ENCODE data around the gene BRWD1.

Gene BRWD1

GRCh38 chr21:39346206-39346605, 32.8 kb upstream of the BRWD1 start:
- peak overlapping the region; percentile 98 for H3K4me3 ChIP-seq (ENCODE audit: low read depth, low read length)
- no peaks in the 10 kb centered on the region for H3K9me3 ChIP-seq (ENCODE audit: control insufficient read depth, insufficient read depth, low read length)
- H3K4me1 ChIP-seq (ENCODE audit: control insufficient read depth, insufficient read depth, low read length): peaks cover 15% of the 10 kb centered on the region
- H3K36me3 ChIP-seq (ENCODE audit: control insufficient read depth, insufficient read depth, low read length): peaks cover 13% of the 10 kb centered on the region
- no peak overlapping the region for H3K9ac ChIP-seq (ENCODE audit: low read depth, low read length)
- H3K27me3 ChIP-seq (ENCODE audit: control insufficient read depth, insufficient read depth, low read length): no peaks in the 10 kb centered on the region

- Histone ChIP-seq H3K4me3 (ENCODE audit: low read depth, low read length) (peak overlapping the region; percentile 30), H3K36me3 (ENCODE audit: control insufficient read depth, insufficient read depth, low read length) (peaks cover 13% of the 10 kb centered on the region), H3K4me1 (ENCODE audit: control insufficient read depth, insufficient read depth, low read length) (peaks cover 15% of the 10 kb centered on the region), H3K27me3 (ENCODE audit: control insufficient read depth, insufficient read depth, low read length) (no peaks in the 10 kb centered on the region), H3K9me3 (ENCODE audit: control insufficient read depth, insufficient read depth, low read length) (no peaks in the 10 kb centered on the region), H3K9ac (ENCODE audit: low read depth, low read length) (no peak overlapping the region)
Observed at GRCh38 chr21:39345440-39345839, 32.0 kb upstream of the BRWD1 start.

DNA sequence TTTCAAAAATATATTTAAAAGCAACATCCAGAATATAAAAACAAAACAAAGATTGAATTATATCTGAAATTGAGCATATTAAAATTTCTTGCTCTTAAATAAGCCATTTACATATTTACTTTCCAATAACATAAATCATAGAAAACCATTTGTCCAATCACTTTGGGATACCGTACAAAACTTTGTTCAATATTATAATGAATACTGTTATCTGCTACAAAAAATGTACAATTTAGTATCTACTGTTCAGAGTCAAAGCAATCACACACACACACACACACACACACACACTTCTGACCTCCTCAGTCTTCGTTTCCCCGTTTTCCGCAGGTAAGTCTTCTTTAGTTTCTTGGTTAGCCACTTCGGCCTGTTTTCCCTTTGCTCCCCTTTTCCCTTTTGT, 31.4 kb upstream of the BRWD1 start:
- peaks cover 13% of the 10 kb centered on the region for H3K36me3 ChIP-seq (ENCODE audit: control insufficient read depth, insufficient read depth, low read length)
- H3K9me3 ChIP-seq (ENCODE audit: control insufficient read depth, insufficient read depth, low read length): no peaks in the 10 kb centered on the region
- no peaks in the 10 kb centered on the region for H3K27me3 ChIP-seq (ENCODE audit: control insufficient read depth, insufficient read depth, low read length)
- peaks cover 15% of the 10 kb centered on the region for H3K4me1 ChIP-seq (ENCODE audit: control insufficient read depth, insufficient read depth, low read length)
- no peak overlapping the region for H3K9ac ChIP-seq (ENCODE audit: low read depth, low read length)
- peak overlapping the region; percentile 8 for H3K4me3 ChIP-seq (ENCODE audit: low read depth, low read length)

DNA sequence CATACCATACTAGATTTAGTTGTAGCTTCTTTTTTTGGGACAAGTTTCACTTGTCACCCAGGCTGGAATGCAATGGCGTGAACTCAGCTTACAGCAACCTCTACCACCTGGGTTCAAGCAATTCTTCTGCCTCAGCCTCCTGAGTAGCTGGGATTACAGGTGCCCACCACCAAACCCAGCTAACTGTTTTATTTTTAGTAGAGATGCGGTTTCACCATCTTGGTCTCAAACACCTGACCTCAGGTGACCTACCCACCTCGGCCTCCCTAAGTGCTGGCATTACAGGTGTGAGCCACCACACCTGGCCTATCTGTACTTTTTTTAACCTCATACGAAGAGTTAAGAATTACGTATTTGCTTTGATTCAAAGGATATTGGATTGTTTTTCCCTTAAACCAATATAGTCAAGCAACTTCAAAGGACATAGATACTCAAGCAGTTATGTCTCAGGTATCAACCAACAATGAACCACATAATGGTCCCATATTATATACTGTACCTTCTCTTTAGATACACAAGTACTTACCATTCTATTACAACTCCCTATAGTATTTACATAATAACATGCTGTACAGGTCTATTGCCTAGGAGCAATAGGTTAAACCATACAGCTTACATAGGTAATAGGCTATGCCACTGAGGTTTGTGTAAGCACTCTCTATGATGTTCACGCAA, 28.0 kb upstream of the BRWD1 start:
- Histone ChIP-seq H3K27me3 (ENCODE audit: control insufficient read depth, insufficient read depth, low read length) (no peaks in the 10 kb centered on the region), H3K4me1 (ENCODE audit: control insufficient read depth, insufficient read depth, low read length) (peaks cover 9% of the 10 kb centered on the region), H3K4me3 (ENCODE audit: low read depth, low read length) (no peak overlapping the region), H3K36me3 (ENCODE audit: control insufficient read depth, insufficient read depth, low read length) (peaks cover 13% of the 10 kb centered on the region), H3K9me3 (ENCODE audit: control insufficient read depth, insufficient read depth, low read length) (no peaks in the 10 kb centered on the region), H3K9ac (ENCODE audit: low read depth, low read length) (no peak overlapping the region)

- H3K4me1 ChIP-seq (ENCODE audit: control insufficient read depth, insufficient read depth, low read length): peaks cover 8% of the 10 kb centered on the region
- no peaks in the 10 kb centered on the region for H3K9me3 ChIP-seq (ENCODE audit: control insufficient read depth, insufficient read depth, low read length)
- peaks cover 13% of the 10 kb centered on the region for H3K36me3 ChIP-seq (ENCODE audit: control insufficient read depth, insufficient read depth, low read length)
- H3K27me3 ChIP-seq (ENCODE audit: control insufficient read depth, insufficient read depth, low read length): no peaks in the 10 kb centered on the region
- H3K4me3 ChIP-seq (ENCODE audit: low read depth, low read length): no peak overlapping the region
- H3K9ac ChIP-seq (ENCODE audit: low read depth, low read length): no peak overlapping the region
Observed at GRCh38 chr21:39340687-39341086, 27.3 kb upstream of the BRWD1 start.

DNA sequence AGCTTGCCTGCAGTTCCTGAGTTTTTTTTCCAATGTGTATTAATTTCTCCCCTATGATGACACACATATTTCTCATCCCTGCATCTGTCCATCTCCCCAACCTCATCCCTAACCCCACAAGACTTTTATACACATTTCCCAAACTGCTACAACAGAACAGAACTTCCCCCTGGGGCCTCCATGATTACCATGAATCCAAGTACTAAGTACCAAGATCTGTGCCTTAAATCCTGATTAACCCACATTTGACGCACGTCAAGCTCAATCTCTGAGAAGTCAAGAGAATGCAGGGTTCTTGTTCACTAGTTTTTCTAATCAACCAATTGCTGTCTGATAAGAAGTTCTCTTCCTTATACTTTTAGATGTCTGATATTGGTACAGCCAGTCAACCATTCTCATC, 25.8 kb upstream of the BRWD1 start:
- H3K36me3 ChIP-seq (ENCODE audit: control insufficient read depth, insufficient read depth, low read length): peaks cover 6% of the 10 kb centered on the region
- no peak overlapping the region for H3K9ac ChIP-seq (ENCODE audit: low read depth, low read length)
- no peaks in the 10 kb centered on the region for H3K9me3 ChIP-seq (ENCODE audit: control insufficient read depth, insufficient read depth, low read length)
- no peaks in the 10 kb centered on the region for H3K27me3 ChIP-seq (ENCODE audit: control insufficient read depth, insufficient read depth, low read length)
- peaks cover 4% of the 10 kb centered on the region for H3K4me1 ChIP-seq (ENCODE audit: control insufficient read depth, insufficient read depth, low read length)
- H3K4me3 ChIP-seq (ENCODE audit: low read depth, low read length): no peak overlapping the region

- no peaks in the 10 kb centered on the region for H3K36me3 ChIP-seq (ENCODE audit: control insufficient read depth, insufficient read depth, low read length)
- peaks cover 3% of the 10 kb centered on the region for H3K4me1 ChIP-seq (ENCODE audit: control insufficient read depth, insufficient read depth, low read length)
- no peaks in the 10 kb centered on the region for H3K27me3 ChIP-seq (ENCODE audit: control insufficient read depth, insufficient read depth, low read length)
- no peak overlapping the region for H3K4me3 ChIP-seq (ENCODE audit: low read depth, low read length)
- no peaks in the 10 kb centered on the region for H3K9me3 ChIP-seq (ENCODE audit: control insufficient read depth, insufficient read depth, low read length)
- no peak overlapping the region for H3K9ac ChIP-seq (ENCODE audit: low read depth, low read length)
Observed at GRCh38 chr21:39336457-39337008, 23.1 kb upstream of the BRWD1 start.

GRCh38 chr21:39334611-39335010, 21.2 kb upstream of the BRWD1 start:
- Histone ChIP-seq H3K27me3 (ENCODE audit: control insufficient read depth, insufficient read depth, low read length) (no peaks in the 10 kb centered on the region), H3K4me1 (ENCODE audit: control insufficient read depth, insufficient read depth, low read length) (peaks cover 3% of the 10 kb centered on the region), H3K36me3 (ENCODE audit: control insufficient read depth, insufficient read depth, low read length) (no peaks in the 10 kb centered on the region), H3K4me3 (ENCODE audit: low read depth, low read length) (no peak overlapping the region), H3K9me3 (ENCODE audit: control insufficient read depth, insufficient read depth, low read length) (no peaks in the 10 kb centered on the region), H3K9ac (ENCODE audit: low read depth, low read length) (no peak overlapping the region)

GRCh38 chr21:39332175-39332574, 18.7 kb upstream of the BRWD1 start:
- Histone ChIP-seq H3K27me3 (ENCODE audit: control insufficient read depth, insufficient read depth, low read length) (no peaks in the 10 kb centered on the region), H3K4me1 (ENCODE audit: control insufficient read depth, insufficient read depth, low read length) (peaks cover 3% of the 10 kb centered on the region), H3K9me3 (ENCODE audit: control insufficient read depth, insufficient read depth, low read length) (no peaks in the 10 kb centered on the region), H3K36me3 (ENCODE audit: control insufficient read depth, insufficient read depth, low read length) (no peaks in the 10 kb centered on the region), H3K4me3 (ENCODE audit: low read depth, low read length) (no peak overlapping the region), H3K9ac (ENCODE audit: low read depth, low read length) (no peak overlapping the region)

DNA sequence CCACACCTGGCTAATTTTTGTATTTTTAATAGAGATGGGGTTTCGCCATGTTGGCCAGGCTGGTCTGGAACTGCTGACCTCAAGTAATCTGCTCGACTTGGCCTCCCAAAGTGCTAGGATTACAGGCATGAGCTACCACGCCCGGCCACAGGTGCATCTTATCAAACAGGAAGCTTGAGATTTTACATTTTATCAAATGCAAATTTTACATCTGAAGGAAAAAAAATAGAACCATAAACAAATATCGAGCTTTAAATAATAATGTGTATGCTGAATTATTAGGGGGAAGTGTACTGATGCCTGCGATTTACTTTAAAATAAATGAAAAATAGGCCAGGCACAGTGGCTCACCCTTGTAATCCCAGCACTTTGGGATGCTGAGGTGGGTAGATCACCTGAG, 16.6 kb upstream of the BRWD1 start:
- no peaks in the 10 kb centered on the region for H3K9me3 ChIP-seq (ENCODE audit: control insufficient read depth, insufficient read depth, low read length)
- H3K4me3 ChIP-seq (ENCODE audit: low read depth, low read length): no peak overlapping the region
- no peaks in the 10 kb centered on the region for H3K27me3 ChIP-seq (ENCODE audit: control insufficient read depth, insufficient read depth, low read length)
- no peak overlapping the region for H3K9ac ChIP-seq (ENCODE audit: low read depth, low read length)
- no peaks in the 10 kb centered on the region for H3K36me3 ChIP-seq (ENCODE audit: control insufficient read depth, insufficient read depth, low read length)
- peaks cover 3% of the 10 kb centered on the region for H3K4me1 ChIP-seq (ENCODE audit: control insufficient read depth, insufficient read depth, low read length)

GRCh38 chr21:39327727-39328126, 14.3 kb upstream of the BRWD1 start:
- no peak overlapping the region for H3K4me3 ChIP-seq (ENCODE audit: low read depth, low read length)
- H3K9me3 ChIP-seq (ENCODE audit: control insufficient read depth, insufficient read depth, low read length): no peaks in the 10 kb centered on the region
- H3K4me1 ChIP-seq (ENCODE audit: control insufficient read depth, insufficient read depth, low read length): peaks cover 3% of the 10 kb centered on the region
- no peaks in the 10 kb centered on the region for H3K27me3 ChIP-seq (ENCODE audit: control insufficient read depth, insufficient read depth, low read length)
- no peaks in the 10 kb centered on the region for H3K36me3 ChIP-seq (ENCODE audit: control insufficient read depth, insufficient read depth, low read length)
- H3K9ac ChIP-seq (ENCODE audit: low read depth, low read length): no peak overlapping the region

GRCh38 chr21:39326607-39327307, 13.3 kb upstream of the BRWD1 start:
- Histone ChIP-seq H3K9ac (ENCODE audit: low read depth, low read length) (no peak overlapping the region), H3K36me3 (ENCODE audit: control insufficient read depth, insufficient read depth, low read length) (no peaks in the 10 kb centered on the region), H3K4me1 (ENCODE audit: control insufficient read depth, insufficient read depth, low read length) (no peaks in the 10 kb centered on the region), H3K9me3 (ENCODE audit: control insufficient read depth, insufficient read depth, low read length) (no peaks in the 10 kb centered on the region), H3K27me3 (ENCODE audit: control insufficient read depth, insufficient read depth, low read length) (no peaks in the 10 kb centered on the region), H3K4me3 (ENCODE audit: low read depth, low read length) (no peak overlapping the region)

All from iPS-15b (cell line).